GOT3 (cell line): Measurements from ENCODE around the gene TRMT13.
"Not testable (repeated sequence)": the region's sequence is repeated elsewhere in the genome, so short reads cannot be mapped to it uniquely, and the experiment has no call there.

Source experiments
- DNase-seq: peaks from one replicate; lab custom pipeline; 2025; ENCODE audit warnings: mixed read lengths; lab: John Stamatoyannopoulos, UW

The TRMT13 gene

DNA sequence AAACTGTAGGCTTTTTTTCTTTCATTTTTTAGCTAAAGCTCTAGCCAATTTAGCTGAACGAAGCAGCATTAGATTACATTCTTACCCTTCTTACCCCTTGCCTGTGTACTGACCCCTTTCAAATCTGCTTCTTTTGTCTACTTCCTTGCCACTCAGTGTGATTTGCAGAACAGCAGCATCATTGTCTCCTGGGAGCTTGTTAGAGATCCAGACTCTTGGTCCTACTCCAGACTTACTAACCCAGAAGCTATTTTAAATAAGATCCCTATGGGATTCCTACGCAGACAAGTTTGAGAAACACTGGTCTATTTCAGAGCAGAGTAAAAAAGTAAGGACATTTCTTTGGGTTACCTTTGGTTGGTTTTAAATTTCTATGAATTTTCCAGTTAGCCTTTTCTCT lies 31.3 kb downstream of the TRMT13 start:
- no peak for DNase-seq

DNA sequence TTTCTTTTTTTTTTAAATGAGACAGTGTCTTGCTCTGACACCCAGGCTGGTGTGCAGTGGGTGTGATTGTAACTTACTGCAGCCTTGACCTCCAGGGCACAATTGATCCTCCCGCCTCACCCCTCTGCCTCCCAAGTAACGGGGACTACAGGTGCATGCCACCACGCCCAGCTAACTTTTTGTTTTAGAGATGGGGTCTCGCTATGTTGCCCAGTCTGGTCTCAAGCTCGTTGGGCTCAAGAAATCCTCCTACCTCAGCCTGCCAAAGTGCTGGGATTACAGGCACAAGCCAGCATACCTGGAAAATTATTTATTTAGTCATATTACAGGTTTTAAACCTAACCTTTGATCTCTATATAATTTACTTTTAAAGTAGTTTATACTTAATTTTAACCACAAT lies 31.7 kb downstream of the TRMT13 start:
- no peak for DNase-seq

DNA sequence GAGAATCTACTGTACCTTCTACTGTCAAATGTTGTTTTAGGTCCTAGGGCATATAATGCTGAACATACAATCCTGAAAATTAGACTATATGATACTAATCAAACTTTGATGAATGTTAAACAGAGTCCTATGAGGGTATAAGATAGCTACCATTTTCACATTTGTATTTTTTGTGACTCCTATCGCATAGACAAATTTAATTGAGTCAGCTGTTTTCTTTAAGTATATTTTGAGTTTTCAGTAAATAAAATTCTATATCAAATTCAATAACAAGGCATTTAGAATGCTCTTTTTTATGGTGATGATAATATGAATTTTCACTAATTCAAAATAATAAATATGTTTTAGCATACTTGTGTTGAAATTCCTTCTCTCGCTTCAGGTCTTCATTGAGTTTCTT lies 35.1 kb downstream of the TRMT13 start:
- no peak for DNase-seq

DNA sequence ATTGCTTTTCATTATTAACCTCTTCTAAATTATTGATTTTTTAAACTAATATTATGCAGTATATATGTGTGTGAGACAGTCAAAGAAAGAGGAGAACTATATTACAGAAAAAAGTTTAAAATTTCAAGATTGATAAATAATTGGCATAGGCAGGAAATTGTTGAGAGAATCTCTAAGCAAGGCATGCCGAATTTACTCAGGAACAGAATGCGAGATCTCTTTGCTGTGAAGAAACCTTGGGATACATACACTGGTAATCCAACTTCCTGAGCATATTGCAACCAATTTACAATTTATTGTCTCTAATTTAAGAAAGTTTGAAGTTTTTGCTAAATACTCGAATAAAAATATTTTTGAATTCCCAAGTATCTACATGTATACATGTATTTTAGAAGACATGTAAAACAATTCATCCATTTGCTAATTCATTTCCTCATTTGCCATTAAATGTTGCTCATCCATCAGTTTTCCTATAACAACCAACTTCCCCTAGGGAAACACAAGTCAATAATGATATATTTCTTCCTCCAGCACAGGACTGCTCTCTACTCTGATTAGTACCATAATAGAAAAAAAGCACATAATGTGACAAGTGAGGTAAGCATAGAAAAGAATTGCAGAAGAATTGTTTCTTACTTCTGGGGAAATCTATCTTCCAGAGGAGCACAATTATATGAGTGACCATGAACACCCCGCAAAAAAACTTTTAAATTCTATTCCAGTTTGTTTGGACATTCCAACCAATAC lies 44.5 kb downstream of the TRMT13 start:
- no peak for DNase-seq

DNA sequence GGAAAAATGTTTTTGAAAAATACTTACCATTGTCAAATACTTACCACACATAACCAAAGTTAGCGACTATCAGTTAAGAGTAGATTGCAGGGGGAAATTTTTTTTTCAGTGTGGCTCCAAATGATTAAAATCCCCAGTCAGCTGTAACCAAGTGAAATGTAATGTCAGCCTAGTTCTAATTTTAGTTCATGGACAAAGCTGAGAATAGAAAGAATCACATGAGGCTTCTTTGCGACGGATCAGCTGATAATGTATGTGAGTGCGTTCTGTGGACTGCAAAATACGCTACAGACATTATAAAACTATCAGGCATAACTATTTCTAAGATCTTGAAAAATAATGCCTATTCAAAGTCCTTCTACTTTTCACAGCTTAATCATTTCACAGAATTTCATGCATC lies 45.1 kb downstream of the TRMT13 start, which contains the start of gene LRRC39:
LRRC39 (minus strand) TSS at position 166 of the 400 bp plus-strand sequence. CDS start 9,740 bp downstream, outside the sequence.
- no peak for DNase-seq

DNA sequence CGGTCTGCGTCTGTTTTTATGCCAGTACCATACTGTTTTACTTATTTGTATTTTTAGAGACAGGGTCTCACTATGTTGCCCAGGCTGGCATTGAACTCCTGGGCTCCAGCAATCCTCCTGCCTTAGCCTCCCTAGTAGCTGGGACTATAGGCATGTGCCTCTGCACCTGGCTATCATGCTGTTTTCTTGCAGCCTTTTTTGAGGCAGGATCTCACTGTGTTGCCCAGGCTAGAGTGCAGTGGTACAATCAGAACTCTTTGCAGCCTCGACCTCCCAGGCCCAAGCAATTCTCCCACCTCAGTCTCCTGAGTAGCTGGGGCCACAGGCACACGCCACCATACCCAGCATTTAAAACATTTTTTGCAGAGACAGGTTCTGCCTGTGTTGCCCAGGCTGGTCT lies 50.4 kb downstream of the TRMT13 start:
- no peak for DNase-seq

DNA sequence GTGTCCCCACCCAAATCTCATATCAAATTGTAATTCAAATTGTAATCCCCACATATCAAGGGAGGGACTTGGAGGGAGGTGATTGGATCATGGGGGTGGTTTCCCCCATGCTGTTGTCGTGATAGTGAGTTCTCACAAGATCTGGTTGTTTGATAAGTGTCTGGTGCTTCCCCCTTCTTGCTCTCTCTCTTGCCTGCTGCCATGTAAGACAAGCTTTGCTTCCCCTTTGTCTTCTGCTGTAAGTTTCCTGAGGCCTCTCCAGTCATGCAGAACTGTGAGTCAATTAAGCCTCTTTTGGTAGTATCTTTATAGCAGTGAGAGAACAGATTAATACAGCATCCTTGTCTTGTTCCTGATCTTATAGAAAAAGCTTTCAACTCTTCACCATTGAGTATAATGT lies 51.6 kb downstream of the TRMT13 start:
- DNase-seq = no peak

GRCh38 chr1:100187912-100188311 lies 54.9 kb downstream of the TRMT13 start:
- DNase-seq = no peak

- no peak for DNase-seq
These were observed 55.7 kb downstream of the TRMT13 start for GRCh38 chr1:100188617-100189016.

GRCh38 chr1:100198596-100198995 lies 65.6 kb downstream of the TRMT13 start:
- DNase-seq = no peak

DNA sequence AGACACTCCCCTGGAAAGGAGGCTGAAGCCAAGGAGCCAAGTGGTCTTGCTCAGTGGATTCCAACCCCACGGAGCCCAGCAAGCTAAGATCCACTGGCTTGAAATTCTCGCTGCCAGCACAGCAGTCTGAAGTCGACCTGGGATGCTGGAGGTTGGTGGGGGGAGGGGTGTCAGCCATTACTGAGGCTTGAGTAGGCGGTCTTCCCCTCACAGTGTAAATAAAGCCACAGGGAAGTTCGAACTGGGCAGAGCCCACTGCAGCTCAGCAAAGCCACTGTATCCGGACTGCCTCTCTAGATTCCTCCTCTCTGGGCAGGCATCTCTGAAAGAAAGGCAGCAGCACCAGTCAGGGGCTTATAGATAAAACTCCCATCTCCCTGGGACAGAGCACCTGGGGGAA lies 67.1 kb downstream of the TRMT13 start:
- not testable (repeated sequence) for DNase-seq
